ENCODE results near the gene MOSPD2. TPM values are rescaled to one million over a fixed set of nuclear protein-coding genes. Genes with fewer than 3 reads are reported as not detected.

MOSPD2 gene
- total RNA-seq, 1 donor from 2014 or later, result 19.7 TPM

DNA sequence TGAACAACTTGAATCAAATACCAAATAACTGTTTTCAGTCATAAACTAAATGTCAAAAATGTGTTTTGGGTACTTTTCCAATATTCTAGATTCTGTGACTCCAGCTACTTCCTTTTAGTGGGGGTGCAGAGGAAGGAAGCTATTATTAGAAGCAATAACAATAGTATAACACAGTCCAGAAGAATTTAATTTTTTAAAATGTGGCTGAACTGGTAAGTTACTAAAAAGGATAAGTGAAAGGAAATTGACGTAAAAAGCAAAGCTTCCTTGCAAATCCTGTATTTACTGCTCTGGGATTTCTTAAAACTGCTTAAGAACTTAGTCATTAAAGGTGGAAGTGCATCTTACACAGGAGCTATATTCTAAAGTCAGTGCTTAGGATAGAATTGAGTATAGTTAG is 53.2 kb downstream of the MOSPD2 start:
- ChIA-PET CTCF (no interaction called here), POLR2A (no interaction called here)
- TF ChIP-seq, protein P1, sequence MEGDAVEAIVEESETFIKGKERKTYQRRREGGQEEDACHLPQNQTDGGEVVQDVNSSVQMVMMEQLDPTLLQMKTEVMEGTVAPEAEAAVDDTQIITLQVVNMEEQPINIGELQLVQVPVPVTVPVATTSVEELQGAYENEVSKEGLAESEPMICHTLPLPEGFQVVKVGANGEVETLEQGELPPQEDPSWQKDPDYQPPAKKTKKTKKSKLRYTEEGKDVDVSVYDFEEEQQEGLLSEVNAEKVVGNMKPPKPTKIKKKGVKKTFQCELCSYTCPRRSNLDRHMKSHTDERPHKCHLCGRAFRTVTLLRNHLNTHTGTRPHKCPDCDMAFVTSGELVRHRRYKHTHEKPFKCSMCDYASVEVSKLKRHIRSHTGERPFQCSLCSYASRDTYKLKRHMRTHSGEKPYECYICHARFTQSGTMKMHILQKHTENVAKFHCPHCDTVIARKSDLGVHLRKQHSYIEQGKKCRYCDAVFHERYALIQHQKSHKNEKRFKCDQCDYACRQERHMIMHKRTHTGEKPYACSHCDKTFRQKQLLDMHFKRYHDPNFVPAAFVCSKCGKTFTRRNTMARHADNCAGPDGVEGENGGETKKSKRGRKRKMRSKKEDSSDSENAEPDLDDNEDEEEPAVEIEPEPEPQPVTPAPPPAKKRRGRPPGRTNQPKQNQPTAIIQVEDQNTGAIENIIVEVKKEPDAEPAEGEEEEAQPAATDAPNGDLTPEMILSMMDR (IDR thresholded peaks at IDR 0.05), result no peak
- Mint-ChIP-seq H3K4me3 (no peak overlapping the region), H3K4me1 (peaks cover 4% of the 10 kb centered on the region), H3K27ac (no peak overlapping the region), H3K27me3 (no peaks in the 10 kb centered on the region), H3K36me3 (ENCODE audit: low read depth) (peaks cover 2% of the 10 kb centered on the region), H3K9me3 (no peaks in the 10 kb centered on the region)
- DNase-seq (no peak), ATAC-seq (ENCODE audit: low read depth) (no peak)
- intact Hi-C loops (cut with micrococcal nuclease), result no loop called here

DNA sequence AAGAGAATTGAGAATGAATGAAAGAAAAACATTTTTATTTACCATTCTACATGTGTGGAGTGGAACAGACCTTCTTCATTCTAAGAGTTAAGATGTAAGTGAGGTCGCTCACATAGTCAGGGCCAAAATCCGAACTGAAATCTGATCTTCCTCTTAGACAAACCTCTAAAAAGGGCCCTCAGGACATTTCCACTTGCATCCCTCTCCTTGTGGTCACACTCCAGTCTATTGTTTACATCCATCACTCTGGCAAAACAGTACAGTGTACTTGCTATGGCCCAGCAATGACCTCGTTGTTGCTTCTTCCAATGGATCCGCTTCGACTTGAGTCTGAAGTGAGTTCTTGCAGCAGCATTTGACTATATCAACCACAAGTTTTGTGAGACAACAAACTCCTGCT is 54.2 kb downstream of the MOSPD2 start:
- TF ChIP-seq, protein P1 (IDR thresholded peaks at IDR 0.05), result no peak
- Mint-ChIP-seq H3K4me3 (no peak overlapping the region), H3K4me1 (peaks cover 4% of the 10 kb centered on the region), H3K9me3 (no peaks in the 10 kb centered on the region), H3K27me3 (no peaks in the 10 kb centered on the region), H3K27ac (no peak overlapping the region), H3K36me3 (ENCODE audit: low read depth) (peaks cover 2% of the 10 kb centered on the region)
- no peak for DNase-seq
- ChIA-PET CTCF (no interaction called here), POLR2A (no interaction called here)
- no peak for ATAC-seq (ENCODE audit: low read depth)
- intact Hi-C loops (cut with micrococcal nuclease), result no loop called here

DNA sequence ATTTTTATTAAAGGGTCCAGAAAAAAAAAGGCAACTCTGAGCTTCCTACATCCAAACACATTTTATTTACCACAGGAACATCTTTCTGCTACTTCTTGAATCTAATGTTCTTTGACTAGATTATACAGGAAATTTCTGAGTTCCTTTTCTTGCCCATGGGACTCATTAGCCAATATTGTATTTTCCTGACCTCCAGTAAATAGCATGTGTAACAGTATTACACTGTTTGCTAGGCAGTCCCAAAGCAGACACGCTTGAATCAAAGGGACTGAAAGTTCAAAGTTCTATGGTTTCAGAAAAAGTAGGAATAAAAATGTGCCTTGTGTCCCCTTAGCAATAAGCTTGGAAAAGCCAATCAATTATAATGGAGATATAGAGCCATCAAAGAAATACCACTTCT is 57.4 kb downstream of the MOSPD2 start:
- TF ChIP-seq, protein P1 (IDR thresholded peaks at IDR 0.05), result no peak
- intact Hi-C loops (cut with micrococcal nuclease), result no loop called here
- Mint-ChIP-seq H3K4me3 (no peak overlapping the region), H3K36me3 (ENCODE audit: low read depth) (no peaks in the 10 kb centered on the region), H3K27ac (no peak overlapping the region), H3K9me3 (no peaks in the 10 kb centered on the region), H3K4me1 (no peaks in the 10 kb centered on the region), H3K27me3 (no peaks in the 10 kb centered on the region)
- ATAC-seq (ENCODE audit: low read depth), result no peak
- ChIA-PET CTCF (no interaction called here), POLR2A (no interaction called here)
- no peak for DNase-seq

DNA sequence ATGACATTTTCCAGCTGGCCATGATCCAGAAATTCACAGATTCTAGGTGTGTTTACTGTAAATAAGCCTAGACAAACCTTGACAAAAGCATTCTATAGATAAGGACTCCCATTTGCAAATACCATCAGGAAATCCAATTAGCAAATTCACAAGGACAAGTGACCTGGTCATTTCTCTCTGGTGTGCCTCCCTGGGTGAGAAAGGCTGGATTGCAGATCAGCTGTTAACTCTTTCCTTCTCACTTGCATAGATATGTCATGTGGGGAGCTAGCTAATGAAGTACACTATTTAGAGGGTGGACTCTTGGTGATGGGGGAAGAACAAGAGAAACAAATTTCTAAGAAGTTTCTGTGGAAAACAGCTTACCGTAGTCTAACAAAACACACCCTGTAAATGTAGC is 58.9 kb downstream of the MOSPD2 start:
- H3K27me3 Mint-ChIP-seq, result no peaks in the 10 kb centered on the region
- ATAC-seq (ENCODE audit: low read depth) (no peak), DNase-seq (no peak)
- CTCF ChIA-PET, result no interaction called here
- POLR2A ChIA-PET, result no interaction called here
- no peaks in the 10 kb centered on the region for H3K9me3 Mint-ChIP-seq
- intact Hi-C loops (cut with micrococcal nuclease), result no loop called here
- no peaks in the 10 kb centered on the region for H3K4me1 Mint-ChIP-seq
- no peaks in the 10 kb centered on the region for H3K36me3 Mint-ChIP-seq (ENCODE audit: low read depth)
- H3K27ac Mint-ChIP-seq, result no peak overlapping the region
- TF ChIP-seq, protein P1 (IDR thresholded peaks at IDR 0.05), result no peak
- H3K4me3 Mint-ChIP-seq, result no peak overlapping the region

DNA sequence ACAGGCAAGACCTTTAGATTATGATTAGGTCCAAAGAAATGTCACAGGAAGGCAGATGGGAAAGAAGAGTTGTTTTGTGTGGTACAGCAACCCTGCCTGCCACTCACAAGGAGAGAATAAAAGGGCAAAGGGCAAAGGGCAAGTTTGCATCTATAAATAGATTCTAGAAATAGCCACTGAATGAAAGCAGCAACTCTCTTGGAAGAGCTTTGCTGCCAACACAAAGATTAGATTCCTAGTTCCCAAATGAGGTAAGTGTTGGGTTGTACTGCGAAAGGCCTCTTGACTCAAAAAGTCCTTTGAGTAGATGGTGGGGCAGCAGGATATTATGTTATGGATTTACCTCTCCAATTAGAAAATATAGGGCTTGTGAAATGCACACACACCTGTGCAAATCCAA is 61.2 kb downstream of the MOSPD2 start:
- POLR2A ChIA-PET, result no interaction called here
- H3K27ac Mint-ChIP-seq, result no peak overlapping the region

More for the DNA sequence above, 61.2 kb downstream of the MOSPD2 start:
- CTCF ChIA-PET, result no interaction called here
- ATAC-seq (ENCODE audit: low read depth) (no peak), DNase-seq (no peak)
- no peak overlapping the region for H3K4me3 Mint-ChIP-seq
- TF ChIP-seq, protein P1 (IDR thresholded peaks at IDR 0.05), result no peak
- H3K27me3 Mint-ChIP-seq, result no peaks in the 10 kb centered on the region
- H3K4me1 Mint-ChIP-seq, result no peaks in the 10 kb centered on the region
- intact Hi-C loops (cut with micrococcal nuclease), result no loop called here
- H3K9me3 Mint-ChIP-seq, result no peaks in the 10 kb centered on the region
- H3K36me3 Mint-ChIP-seq (ENCODE audit: low read depth), result no peaks in the 10 kb centered on the region
